ENCODE data around the gene COX19. TPM values are rescaled to one million over a fixed set of nuclear protein-coding genes. Genes with fewer than 3 reads are reported as not detected.

COX19 gene
- total RNA-seq, 3 donors from 2014 or later: 14.9 to 20.9 (median 15.8) TPM

- H3K36me3 ChIP-seq (ENCODE audit: low read depth): no peaks in the 10 kb centered on the region
- H3K4me3 ChIP-seq: no peak overlapping the region
- ATAC-seq (no peak), DNase-seq (no peak)
- no peaks in the 10 kb centered on the region for H3K9me3 ChIP-seq
- intact Hi-C loops (cut with DNase I, micrococcal nuclease): no loop called here
- TF ChIP-seq, protein P1, sequence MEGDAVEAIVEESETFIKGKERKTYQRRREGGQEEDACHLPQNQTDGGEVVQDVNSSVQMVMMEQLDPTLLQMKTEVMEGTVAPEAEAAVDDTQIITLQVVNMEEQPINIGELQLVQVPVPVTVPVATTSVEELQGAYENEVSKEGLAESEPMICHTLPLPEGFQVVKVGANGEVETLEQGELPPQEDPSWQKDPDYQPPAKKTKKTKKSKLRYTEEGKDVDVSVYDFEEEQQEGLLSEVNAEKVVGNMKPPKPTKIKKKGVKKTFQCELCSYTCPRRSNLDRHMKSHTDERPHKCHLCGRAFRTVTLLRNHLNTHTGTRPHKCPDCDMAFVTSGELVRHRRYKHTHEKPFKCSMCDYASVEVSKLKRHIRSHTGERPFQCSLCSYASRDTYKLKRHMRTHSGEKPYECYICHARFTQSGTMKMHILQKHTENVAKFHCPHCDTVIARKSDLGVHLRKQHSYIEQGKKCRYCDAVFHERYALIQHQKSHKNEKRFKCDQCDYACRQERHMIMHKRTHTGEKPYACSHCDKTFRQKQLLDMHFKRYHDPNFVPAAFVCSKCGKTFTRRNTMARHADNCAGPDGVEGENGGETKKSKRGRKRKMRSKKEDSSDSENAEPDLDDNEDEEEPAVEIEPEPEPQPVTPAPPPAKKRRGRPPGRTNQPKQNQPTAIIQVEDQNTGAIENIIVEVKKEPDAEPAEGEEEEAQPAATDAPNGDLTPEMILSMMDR (IDR thresholded peaks at IDR 0.05): no peak
- peaks cover 33% of the 10 kb centered on the region for H3K4me1 ChIP-seq (ENCODE audit: low read depth)
These were observed 3.2 kb upstream of the COX19 start for GRCh38 chr7:978416-979091.

DNA sequence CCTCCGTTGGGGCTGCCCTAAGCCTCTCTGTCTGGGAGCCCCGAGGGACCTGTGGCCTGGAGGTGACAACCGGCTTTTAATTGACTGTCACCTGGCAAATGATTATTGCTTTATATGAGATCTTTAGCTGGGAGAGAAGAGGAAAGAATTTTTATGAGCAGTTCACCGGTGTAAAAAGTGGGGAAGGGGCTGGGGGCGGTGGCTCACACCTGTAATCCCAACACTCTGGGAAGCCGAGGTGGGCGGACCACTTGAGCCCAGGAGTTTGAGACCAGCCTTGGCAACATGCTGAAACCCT is 2.6 kb upstream of the COX19 start:
- Histone ChIP-seq H3K4me1 (ENCODE audit: low read depth) (peaks cover 32% of the 10 kb centered on the region), H3K4me3 (no peak overlapping the region), H3K36me3 (ENCODE audit: low read depth) (no peaks in the 10 kb centered on the region), H3K9me3 (no peaks in the 10 kb centered on the region)
- TF ChIP-seq, protein P1 (IDR thresholded peaks at IDR 0.05): no peak
- intact Hi-C loops (cut with DNase I, micrococcal nuclease): no loop called here
- no peak for ATAC-seq
- DNase-seq: no peak

DNA sequence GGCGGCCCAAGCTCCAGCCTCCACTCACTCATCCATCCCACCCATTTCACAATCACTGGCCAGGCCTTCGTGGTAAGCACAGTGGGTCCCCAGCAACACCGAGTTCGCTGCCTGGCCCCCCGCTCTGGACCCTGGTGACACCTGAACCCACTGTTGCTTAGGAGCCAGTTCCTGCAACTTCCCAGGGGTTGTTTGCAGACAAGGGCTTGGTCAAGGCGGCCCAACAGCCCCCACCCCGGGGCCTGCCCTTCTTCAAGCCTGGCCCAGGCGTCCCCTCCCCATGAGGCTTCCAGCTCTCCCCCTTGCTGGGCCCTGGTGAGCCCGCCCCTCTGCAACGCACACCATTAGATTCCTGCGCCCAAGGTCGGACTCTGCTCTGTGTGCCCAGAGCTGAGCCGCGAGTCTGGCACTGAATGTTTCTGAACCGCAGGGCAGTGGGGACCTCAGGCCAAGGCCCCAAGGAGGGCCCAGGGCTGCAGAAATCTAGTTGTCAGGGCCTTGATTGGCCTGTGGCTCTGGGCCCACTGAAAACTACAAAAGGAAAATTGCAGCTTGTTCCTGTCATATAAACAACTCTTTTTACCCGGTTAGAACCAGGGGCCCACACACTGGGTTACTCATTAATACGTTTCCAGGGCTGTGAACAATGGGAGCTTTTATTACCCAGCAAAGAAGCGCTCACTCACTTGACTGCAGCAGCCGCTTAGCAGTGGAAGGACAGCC is 2.1 kb upstream of the COX19 start:
- TF ChIP-seq, protein P1 (IDR thresholded peaks at IDR 0.05): no peak
- intact Hi-C loops (cut with DNase I, micrococcal nuclease): no loop called here
- no peaks in the 10 kb centered on the region for H3K36me3 ChIP-seq (ENCODE audit: low read depth)
- ATAC-seq (peak; percentile 63), DNase-seq (peak; percentile 76 to 78 (median 77))
- H3K4me3 ChIP-seq: no peak overlapping the region
- peaks cover 32% of the 10 kb centered on the region for H3K4me1 ChIP-seq (ENCODE audit: low read depth)
- no peaks in the 10 kb centered on the region for H3K9me3 ChIP-seq

DNA sequence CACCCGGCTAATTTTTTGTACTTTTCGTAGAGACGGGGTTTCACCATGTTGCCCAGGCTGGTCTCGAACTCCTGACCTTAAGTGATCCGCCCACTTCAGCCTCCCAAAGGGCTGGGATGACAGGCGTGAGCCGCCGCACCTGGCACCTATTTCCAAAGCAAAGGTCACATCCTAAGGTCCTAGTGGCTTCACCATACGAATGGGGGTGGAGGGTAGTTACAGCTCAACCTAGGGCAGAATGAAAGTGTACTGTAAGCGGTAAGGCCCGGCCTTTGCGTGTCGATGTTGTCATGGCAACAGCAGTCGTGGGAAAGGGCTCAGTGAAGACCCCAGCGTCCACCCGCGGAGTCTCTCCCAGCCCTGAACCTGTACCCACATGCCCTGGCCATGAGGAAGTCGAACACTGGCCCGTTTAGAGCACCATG is 1.6 kb upstream of the COX19 start:
- TF ChIP-seq, protein P1 (IDR thresholded peaks at IDR 0.05): no peak
- intact Hi-C loops (cut with DNase I, micrococcal nuclease): no loop called here
- ATAC-seq: peak; percentile 32
- Histone ChIP-seq H3K36me3 (ENCODE audit: low read depth) (no peaks in the 10 kb centered on the region), H3K4me3 (no peak overlapping the region), H3K9me3 (no peaks in the 10 kb centered on the region), H3K4me1 (ENCODE audit: low read depth) (peaks cover 32% of the 10 kb centered on the region)
- DNase-seq: no peak

DNA sequence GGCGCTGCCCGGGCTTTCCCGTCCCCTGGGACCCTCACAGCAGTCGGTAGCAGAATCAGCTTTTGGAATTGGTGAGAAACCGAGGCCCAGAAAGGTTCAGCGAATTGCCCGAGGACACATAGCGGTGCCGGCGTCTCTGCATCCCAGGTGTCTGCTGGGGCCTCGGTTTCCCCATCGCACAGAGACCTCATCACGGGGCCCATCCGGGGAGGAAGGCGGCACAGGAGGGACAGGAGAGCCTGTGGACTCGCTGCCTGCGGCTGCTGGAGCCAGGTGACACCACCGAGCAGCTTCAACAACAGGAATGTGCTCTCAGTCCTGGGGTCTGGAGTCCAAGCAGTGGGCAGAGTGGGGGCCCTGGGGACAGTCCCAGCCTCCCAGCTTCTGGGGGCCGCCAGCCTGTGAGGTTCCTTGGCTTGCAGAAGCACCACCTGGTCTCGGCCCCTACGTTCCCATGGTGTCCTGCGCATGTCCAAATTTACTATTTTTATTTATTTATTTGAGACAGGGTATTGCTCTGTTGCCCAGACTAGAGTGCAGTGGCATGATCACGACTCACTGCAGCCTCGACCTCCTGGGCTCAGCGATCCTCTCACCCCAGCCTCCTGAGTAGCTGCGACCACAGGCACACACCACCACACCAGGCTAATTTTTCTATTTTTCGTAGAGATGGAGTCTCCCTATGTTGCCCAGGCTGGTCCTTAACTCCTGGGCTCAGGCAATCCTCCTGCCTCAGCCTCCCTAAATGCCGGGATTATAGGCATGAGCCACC is 539 bp upstream of the COX19 start:
- TF ChIP-seq, protein P1 (IDR thresholded peaks at IDR 0.05): no peak
- DNase-seq (no peak), ATAC-seq (no peak)
- Histone ChIP-seq H3K36me3 (ENCODE audit: low read depth) (no peaks in the 10 kb centered on the region), H3K4me1 (ENCODE audit: low read depth) (peaks cover 32% of the 10 kb centered on the region), H3K9me3 (no peaks in the 10 kb centered on the region), H3K4me3 (no peak overlapping the region)
- intact Hi-C loops (cut with DNase I, micrococcal nuclease): no loop called here

Measured in mucosa of descending colon (tissue), 3 donors.